GM18511 (cell line): Measurements from ENCODE around the gene TUT7.

Source experiments
- ATAC-seq: cut with Tn5 transposase; IDR thresholded peaks from one replicate; pipeline ENCODE4 v1.9.1; 2021; ENCODE audit warnings: mild to moderate bottlenecking, moderate library complexity; ENCODE audit not compliant: unreplicated experiment

The TUT7 gene

DNA sequence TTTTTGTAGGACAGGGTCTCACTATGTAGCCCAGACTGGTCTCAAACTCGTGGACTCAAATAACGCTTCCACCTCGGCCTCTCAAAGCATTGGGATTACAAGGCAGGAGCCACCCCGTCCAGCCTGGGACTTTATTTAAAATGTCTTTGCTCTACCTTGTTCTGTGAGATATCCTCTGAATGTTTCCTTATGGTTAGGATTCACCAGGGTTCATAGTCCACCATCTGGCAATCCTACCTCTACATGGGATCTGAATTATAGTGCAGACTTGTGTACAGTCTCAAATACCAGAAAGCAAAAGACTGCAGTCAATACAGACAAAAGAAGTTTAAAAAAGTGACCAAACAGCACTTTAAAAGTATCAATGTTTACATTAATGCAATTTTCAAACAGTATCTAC lies 82.0 kb downstream of the TUT7 start:
- no peak for ATAC-seq

DNA sequence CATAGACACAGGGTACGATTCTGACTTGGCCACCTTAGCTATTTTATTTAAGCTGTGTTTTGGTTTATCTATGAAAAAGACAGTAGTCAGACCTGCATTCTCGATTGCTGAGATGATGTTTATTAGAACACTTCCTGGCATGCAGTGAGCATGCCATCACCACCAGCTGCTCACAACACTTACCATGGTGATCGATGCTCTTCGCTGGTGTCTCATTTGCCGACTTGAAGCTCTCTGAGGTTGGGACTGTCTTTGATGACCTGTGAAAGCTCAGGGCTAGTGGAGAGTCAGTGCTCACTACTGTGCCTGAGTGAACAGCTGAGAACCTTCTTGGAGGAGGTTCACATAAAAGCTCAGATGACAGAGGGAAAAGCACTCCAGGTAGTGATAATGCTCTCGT lies 90.3 kb downstream of the TUT7 start:
- ATAC-seq: no peak

DNA sequence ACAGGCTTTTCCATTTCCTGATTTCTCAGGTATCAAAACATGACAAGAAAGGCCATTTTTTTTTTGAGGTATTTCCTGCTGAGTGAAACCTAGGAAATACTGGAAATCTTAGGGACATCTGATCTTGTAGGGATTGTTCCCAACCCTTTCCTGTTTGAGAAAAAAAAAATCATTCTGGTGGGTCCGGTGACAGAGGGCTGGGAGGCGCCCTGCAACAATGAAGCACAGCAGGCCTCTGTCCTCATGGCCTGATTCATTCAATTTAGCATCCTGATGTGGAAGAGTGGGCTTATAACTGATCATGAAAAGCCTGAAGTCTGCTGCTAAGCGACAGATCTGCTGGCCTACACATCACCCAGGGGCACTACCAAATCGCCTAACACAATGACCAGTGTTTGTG lies 91.7 kb downstream of the TUT7 start:
- ATAC-seq: no peak

DNA sequence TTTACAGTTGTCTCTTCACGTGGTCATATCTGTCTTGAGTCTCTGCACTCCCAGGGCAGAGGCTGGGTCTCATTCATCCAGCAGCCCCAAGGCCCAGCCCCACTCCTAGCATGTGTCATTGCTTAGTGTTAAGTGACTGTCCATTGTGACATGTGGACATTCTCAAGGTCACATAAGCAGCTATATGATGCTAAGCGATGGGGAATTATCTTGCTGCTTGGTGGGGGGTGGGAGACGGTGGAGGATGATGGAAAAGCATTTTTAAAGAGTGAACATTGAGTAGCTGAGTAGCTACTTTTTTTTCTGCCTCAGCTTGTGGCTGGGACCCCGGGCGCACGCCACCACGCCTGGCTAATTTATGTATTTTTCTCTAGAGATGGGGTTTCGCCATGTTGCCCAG lies 94.7 kb downstream of the TUT7 start, which contains the start of gene C9orf153:
Gene C9orf153, minus strand, starts transcription at position 101 of the 400 bp plus-strand sequence. CDS start 30,054 bp downstream, outside the sequence.
- ATAC-seq: no peak

DNA sequence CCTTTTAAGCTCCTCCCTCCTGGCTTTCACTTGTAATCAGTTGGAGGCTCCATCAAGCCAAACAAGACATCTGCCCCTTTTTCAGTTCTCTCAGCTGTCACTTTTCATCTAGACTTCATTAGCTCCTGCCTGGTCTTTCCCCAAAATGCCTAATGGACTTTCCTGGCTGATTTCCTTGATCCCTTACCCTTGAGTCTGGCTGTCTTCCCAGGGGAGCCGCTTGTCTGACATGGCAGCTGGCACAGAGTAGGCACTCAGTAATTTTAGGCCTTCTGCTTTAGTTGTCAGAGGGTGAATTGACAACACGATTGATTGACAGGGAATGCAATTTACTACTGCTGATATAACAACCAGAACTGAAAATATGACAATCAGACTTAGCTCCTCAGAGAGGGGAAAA lies 96.8 kb downstream of the TUT7 start:
- ATAC-seq: no peak

DNA sequence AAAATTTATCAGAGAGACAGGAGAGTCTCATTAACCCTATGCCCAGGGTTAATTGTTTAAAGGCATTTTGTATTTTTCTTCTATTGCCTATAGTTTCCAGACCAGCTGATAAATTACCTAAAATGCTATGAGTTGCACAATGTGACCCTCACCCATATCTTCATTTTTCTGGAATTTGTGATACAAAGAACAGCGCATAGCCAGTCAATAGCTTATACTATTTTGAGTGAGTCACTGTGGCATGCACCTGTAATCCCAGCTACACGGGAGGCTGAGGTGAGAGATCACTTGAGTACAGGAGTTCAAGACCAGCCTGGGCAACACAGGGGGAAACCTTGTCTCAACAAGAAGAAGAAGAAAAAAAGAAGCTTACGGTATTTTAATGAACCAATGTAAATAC lies 97.6 kb downstream of the TUT7 start:
- no peak for ATAC-seq

DNA sequence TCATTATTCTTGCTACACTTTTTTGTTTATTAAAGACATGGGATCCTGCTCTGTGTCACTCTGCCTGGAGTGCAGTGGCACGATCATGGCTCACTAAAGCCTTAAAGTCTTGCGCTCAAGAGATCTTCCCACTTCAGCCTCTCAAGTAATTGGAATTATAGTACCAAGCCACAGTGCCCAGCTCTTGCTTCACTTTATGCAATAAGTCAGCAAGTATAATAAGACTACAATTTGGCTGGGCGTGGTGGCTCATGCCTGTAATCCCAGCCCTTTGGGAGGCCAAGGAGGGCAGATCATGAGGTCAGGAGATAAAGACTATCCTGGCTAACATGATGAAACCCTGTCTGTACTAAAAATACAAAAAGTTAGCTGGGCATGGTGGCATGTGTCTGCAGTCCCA lies 100.6 kb downstream of the TUT7 start:
- no peak for ATAC-seq

DNA sequence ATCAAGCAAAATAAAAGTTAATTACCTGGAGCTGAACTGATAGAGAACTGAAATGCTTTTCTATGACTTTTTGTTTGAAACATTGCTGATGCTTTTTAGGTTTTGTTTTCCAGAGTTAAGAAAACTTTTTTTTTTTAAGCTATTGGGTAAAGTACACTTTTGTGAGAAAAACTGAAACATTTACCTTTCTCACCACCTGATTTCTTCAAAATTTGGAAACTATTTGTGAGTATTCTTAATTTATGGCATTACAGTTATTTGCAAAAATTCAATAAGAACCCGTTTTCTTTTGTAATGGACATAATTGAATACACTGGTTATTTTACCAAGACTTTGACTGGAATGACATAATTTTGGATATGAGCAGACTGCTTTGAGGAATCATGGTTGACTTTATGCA lies 101.3 kb downstream of the TUT7 start:
- no peak for ATAC-seq

DNA sequence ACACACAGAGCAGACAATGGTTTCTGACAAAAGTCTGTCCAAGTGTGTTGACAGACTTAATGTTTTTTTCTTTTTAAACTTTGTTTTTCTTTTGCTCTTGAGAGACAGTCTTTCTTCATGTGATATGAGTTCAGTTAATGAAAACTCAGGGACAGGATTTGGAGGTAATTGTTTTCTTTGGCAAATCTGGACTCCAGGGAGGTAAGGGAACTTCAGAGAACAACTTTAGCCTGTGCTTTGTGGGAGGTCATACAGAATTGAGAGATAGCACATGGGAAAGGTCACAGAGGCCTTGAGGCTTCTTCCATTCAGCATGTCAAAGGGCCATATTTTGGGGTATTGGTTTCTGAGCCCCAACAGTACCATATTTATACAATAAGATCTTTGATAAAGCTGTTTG lies 104.1 kb downstream of the TUT7 start:
- ATAC-seq: no peak

DNA sequence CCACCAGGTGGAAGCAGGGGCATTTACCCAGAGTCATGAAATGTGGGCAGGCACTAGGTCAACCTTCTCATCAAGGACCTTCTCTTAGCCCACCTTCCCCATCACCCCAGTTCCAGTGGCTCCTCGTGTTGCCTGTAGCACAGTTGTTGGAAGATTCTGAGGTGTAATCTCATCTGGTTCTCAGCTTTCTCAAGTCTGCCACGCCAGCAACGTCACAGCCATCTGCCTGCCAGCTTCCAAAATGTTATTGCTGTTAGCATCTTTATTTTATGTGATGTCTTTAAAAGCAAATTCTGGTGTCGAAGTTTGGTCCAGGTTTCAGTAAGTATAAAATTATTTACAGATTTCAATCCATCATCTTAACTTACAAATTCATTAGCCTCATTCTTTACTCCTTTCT lies 105.5 kb downstream of the TUT7 start:
- ATAC-seq: no peak

DNA sequence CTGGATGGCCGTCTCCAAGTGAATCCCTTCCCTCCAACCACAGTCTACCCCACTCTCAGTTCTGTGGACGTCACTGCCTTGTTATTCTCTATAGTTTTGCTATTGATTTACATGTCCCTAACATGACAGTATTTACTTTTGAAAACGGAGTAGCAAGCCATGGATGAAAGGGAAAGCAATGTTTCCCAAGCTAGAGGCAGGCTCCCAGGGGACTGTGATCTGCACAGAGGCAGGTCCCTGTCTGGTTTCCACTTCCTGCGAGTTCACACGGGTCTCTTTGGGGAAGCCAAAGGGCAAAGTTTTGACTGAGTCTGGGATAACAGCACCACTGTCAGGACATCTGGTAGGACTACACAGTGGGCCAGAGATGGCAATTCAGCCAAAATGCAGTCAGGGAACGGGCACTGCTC lies 107.5 kb downstream of the TUT7 start:
- ATAC-seq: peak; percentile 96

DNA sequence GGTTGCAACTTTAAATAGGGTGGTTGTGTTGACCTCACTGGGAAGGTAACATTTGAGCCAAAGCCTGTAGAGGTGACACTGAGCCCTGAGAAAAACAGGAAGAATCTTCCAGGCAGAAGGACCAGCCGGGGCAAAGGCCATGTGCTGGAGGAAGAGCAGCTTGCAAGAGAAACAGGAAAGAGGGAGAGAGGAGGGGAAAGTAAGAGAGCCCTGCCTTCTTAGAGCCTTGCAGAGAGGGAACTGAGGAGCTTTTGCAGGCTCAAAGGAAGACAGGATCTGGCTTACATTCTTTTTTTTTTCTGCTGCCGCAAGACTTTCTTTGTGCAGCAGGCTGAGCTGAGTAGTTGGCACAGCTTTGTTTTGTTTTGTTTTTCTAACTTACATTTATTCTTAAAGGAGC lies 112.1 kb downstream of the TUT7 start:
- ATAC-seq: no peak

DNA sequence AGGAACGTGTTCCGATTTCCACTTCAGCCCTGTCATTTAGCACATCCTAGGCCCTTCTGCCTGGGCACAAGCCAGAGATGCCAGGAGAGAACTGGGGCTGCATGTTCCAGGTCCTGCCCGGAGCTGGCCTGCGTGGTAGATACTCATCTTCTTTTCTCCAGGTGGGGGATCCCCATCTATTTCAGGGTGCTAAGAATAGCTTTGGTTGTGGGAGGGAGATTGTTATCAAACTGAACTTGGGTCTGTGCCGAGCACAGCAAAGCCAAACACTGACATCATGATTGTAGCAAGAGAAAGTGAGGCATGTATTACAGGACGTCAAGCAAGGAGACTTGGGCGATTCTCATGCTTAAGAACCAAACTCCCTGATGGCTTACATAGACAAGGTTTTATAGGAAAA lies 113.0 kb downstream of the TUT7 start:
- no peak for ATAC-seq

DNA sequence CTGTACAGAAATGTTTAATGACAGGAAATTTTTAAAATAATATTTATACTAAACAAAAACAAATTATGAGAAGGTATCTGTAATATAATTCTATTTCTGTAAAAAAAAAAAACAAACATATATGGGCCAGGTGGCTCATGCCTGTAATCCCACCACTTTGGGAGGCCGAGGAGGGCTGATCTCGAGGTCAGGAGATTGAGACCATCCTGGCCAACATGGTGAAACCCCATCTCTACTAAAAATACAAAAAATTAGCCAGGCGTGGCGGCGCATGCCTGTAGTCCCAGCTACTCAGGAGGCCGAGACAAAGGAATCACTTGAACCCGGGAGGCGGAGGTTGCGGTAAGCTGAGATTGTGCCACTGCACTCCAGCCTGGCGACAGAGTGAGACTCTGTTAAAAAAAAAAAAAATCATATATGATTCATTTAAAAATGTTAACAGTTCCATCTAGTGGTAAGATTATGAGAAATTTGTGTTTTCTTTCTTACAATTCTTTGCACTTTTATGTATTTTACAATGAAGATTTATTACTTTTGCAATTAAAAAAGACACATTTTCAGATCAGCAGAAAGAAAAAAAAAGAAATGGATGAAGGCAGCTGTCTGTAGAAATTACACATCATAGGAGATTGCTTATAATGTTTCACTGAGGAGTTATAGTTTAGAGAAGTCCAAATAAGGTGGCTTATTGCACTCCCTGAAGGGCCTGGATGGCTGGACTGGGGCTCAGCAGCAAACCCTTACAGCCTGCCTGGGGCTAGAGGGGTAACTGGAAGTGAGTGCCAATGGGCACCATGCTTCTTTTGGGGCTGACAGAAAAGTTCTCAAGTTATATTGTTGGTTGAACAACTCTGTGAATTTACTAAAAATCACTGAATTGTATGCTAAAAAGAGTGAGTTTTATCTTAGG lies 115.1 kb downstream of the TUT7 start:
- ATAC-seq: no peak
